Caco-2 (cell line): ENCODE data around the gene ZNF438. TPM values are rescaled to one million over a fixed set of nuclear protein-coding genes. Genes with fewer than 3 reads are reported as not detected.

Source experiments
- BruUV-seq: library from RNA; stranded (reverse); fragments of 400-500 nt; replicated peaks from 2 replicates; lab custom pipeline; 2021; lab: Mats Ljungman, UMichigan
- CTCF ChIA-PET: fragments of 300-600 bp; sonication (Branson Sonifier 250); formaldehyde crosslinking; loops from one replicate; lab custom pipeline; 2022; ENCODE audit warnings: antibody characterized with exemption; lab: Charles Lee
- POLR2A ChIA-PET: fragments of 300-600 bp; sonication (Branson Sonifier 250); formaldehyde crosslinking; loops from one replicate; lab custom pipeline; 2022; ENCODE audit warnings: antibody characterized with exemption; lab: Charles Lee
- DNase-seq, 2 experiments: peaks; one replicate each; pipeline versions ENCODE4 v3.0.0 to v3.0.0-alpha.2; 2020 to 2022
- H3K27me3 ChIP-seq: replicated peaks from 2 replicates; pipeline ENCODE4 v1.6.0; 2011; ENCODE audit warnings: low read length; ENCODE audit not compliant: control insufficient read depth, insufficient read depth
- H3K36me3 ChIP-seq: 2 replicates; pipeline ENCODE4 v1.5.1; 2011; ENCODE audit warnings: low read length; ENCODE audit not compliant: control insufficient read depth, insufficient read depth
- H3K4me1 ChIP-seq: fragments of 250-450 bp; sonication (Bioruptor Pico); 2 replicates; pipeline ENCODE4 v1.5.1; 2020; ENCODE audit warnings: mild to moderate bottlenecking
- H3K4me3 ChIP-seq: 2 replicates; pipeline ENCODE4 v1.5.1; 2011; ENCODE audit warnings: low read depth, mild to moderate bottlenecking, control low read depth, low read length
- H3K9me3 ChIP-seq: fragments of 250-450 bp; sonication (Bioruptor Pico); 2 replicates; pipeline ENCODE4 v1.5.1; 2020; ENCODE audit warnings: mild to moderate bottlenecking, moderate library complexity
- H3K27ac Mint-ChIP-seq: one replicate; pipeline ENCODE4 v1.8.0; 2022; ENCODE audit warnings: mixed read lengths; ENCODE audit not compliant: unreplicated experiment
- H3K27me3 Mint-ChIP-seq: one replicate; pipeline ENCODE4 v1.8.0; 2022; ENCODE audit warnings: mixed read lengths; ENCODE audit not compliant: insufficient read depth, unreplicated experiment
- H3K36me3 Mint-ChIP-seq: one replicate; pipeline ENCODE4 v1.8.0; 2022; ENCODE audit warnings: mild to moderate bottlenecking, mixed read lengths; ENCODE audit not compliant: insufficient read depth, unreplicated experiment
- H3K4me1 Mint-ChIP-seq: one replicate; pipeline ENCODE4 v1.8.0; 2022; ENCODE audit warnings: low read depth, mixed read lengths; ENCODE audit not compliant: unreplicated experiment
- H3K4me3 Mint-ChIP-seq: one replicate; pipeline ENCODE4 v1.8.0; 2022; ENCODE audit warnings: mild to moderate bottlenecking, moderate library complexity, mixed read lengths; ENCODE audit not compliant: unreplicated experiment
- H3K9me3 Mint-ChIP-seq: one replicate; pipeline ENCODE4 v1.8.0; 2022; ENCODE audit warnings: mixed read lengths; ENCODE audit not compliant: unreplicated experiment
- CTCF ChIP-seq, 2 experiments: fragments of 200-600 bp in 1 of 2; IDR thresholded peaks; 1 replicate in 1 of 2; 2 replicates in 1 of 2; pipeline versions ENCODE4 v1.5.1 to v1.8.0; 2011 to 2022; ENCODE audit warnings: antibody characterized with exemption in 1 of 2, control low read depth in 1 of 2, inconsistent platforms in 1 of 2, low read depth in 1 of 2, low read length in 1 of 2, mild to moderate bottlenecking in 1 of 2, moderate library complexity in 1 of 2; ENCODE audit not compliant: insufficient read depth in 1 of 2, severe bottlenecking in 1 of 2, unreplicated experiment in 1 of 2
- intact Hi-C: fragments of 100-400 bp; cut with micrococcal nuclease; formaldehyde crosslinking; loops from one replicate; pipeline ENCODE4 v1.10.0; 2022; ENCODE audit not compliant: unreplicated experiment
- total RNA-seq: library from RNA; stranded (reverse); gene quantifications from 2 replicates; pipeline ENCODE4 v1.2.3, GENCODE V29; 2022

ZNF438 gene
- total RNA-seq, 1 experiment from 2014 or later = 1.00 TPM

- H3K4me1 ChIP-seq = no peaks in the 10 kb centered on the region
- Mint-ChIP-seq H3K4me1 (no peaks in the 10 kb centered on the region), H3K27me3 (no peaks in the 10 kb centered on the region), H3K4me3 (no peak overlapping the region), H3K27ac (no peak overlapping the region), H3K9me3 (no peaks in the 10 kb centered on the region), H3K36me3 (no peaks in the 10 kb centered on the region)
- H3K36me3 ChIP-seq = no peaks in the 10 kb centered on the region
- intact Hi-C loops = no loop called here
- DNase-seq = no peak
- H3K4me3 ChIP-seq = no peak overlapping the region
- POLR2A ChIA-PET = no interaction called here
- CTCF ChIA-PET = no interaction called here
- H3K9me3 ChIP-seq = no peaks in the 10 kb centered on the region; the same call in 1 of the 2 replicates
- no peaks in the 10 kb centered on the region for H3K27me3 ChIP-seq
- no peak for TF ChIP-seq CTCF (IDR thresholded peaks at IDR 0.05; ENCODE audit: insufficient read depth in 1 of 2, low read depth in 1 of 2, low read length in 1 of 2, severe bottlenecking in 1 of 2, unreplicated experiment in 1 of 2)
- no TSS peak for BruUV-seq
Measured at GRCh38 chr10:30805061-30805460, 226.6 kb downstream of the ZNF438 start.

- ChIA-PET POLR2A (interaction anchor here (0.6 kb wide), 1 partner anchor 798 kb away, joined by 5 read pairs; no protein-coding TSS in a partner anchor), CTCF (no interaction called here)
- H3K4me3 Mint-ChIP-seq = no peak overlapping the region
- H3K4me1 Mint-ChIP-seq = no peaks in the 10 kb centered on the region
- no peaks in the 10 kb centered on the region; the same call in 1 of the 2 replicates for H3K9me3 ChIP-seq
- DNase-seq = no peak
- no peak for TF ChIP-seq CTCF (IDR thresholded peaks at IDR 0.05; ENCODE audit: insufficient read depth in 1 of 2, low read depth in 1 of 2, low read length in 1 of 2, severe bottlenecking in 1 of 2, unreplicated experiment in 1 of 2)
- H3K4me1 ChIP-seq = no peaks in the 10 kb centered on the region
- peaks cover 2% of the 10 kb centered on the region for H3K27me3 Mint-ChIP-seq
- H3K9me3 Mint-ChIP-seq = no peaks in the 10 kb centered on the region
- no TSS peak for BruUV-seq
- no peak overlapping the region for H3K27ac Mint-ChIP-seq
- intact Hi-C loops = no loop called here
- H3K4me3 ChIP-seq = no peak overlapping the region
- no peaks in the 10 kb centered on the region for H3K36me3 Mint-ChIP-seq
- H3K27me3 ChIP-seq = no peaks in the 10 kb centered on the region
- no peaks in the 10 kb centered on the region for H3K36me3 ChIP-seq
Measured at GRCh38 chr10:30804478-30805055, 227.1 kb downstream of the ZNF438 start.

GRCh38 chr10:30803892-30804322, 227.8 kb downstream of the ZNF438 start:
- intact Hi-C loops = no loop called here
- H3K36me3 ChIP-seq = no peaks in the 10 kb centered on the region
- H3K9me3 ChIP-seq = no peaks in the 10 kb centered on the region; the same call in 1 of the 2 replicates
- no peak overlapping the region for H3K27ac Mint-ChIP-seq
- ChIA-PET CTCF (no interaction called here), POLR2A (interaction anchor here (0.6 kb wide), 1 partner anchor 799 kb away, joined by 5 read pairs; no protein-coding TSS in a partner anchor)
- H3K4me1 Mint-ChIP-seq = no peaks in the 10 kb centered on the region
- H3K27me3 Mint-ChIP-seq = peaks cover 3% of the 10 kb centered on the region
- no peaks in the 10 kb centered on the region for H3K27me3 ChIP-seq
- no peak for DNase-seq
- no TSS peak for BruUV-seq
- no peak overlapping the region for H3K4me3 ChIP-seq
- no peaks in the 10 kb centered on the region for H3K4me1 ChIP-seq
- H3K9me3 Mint-ChIP-seq = no peaks in the 10 kb centered on the region
- no peaks in the 10 kb centered on the region for H3K36me3 Mint-ChIP-seq
- TF ChIP-seq CTCF (IDR thresholded peaks at IDR 0.05; ENCODE audit: insufficient read depth in 1 of 2, low read depth in 1 of 2, low read length in 1 of 2, severe bottlenecking in 1 of 2, unreplicated experiment in 1 of 2) = no peak
- H3K4me3 Mint-ChIP-seq = no peak overlapping the region
